ENCODE data around the gene KATNA1.

- TF ChIP-seq CTCF (IDR thresholded peaks at IDR 0.05): no peak
- TF ChIP-seq POLR2A (IDR thresholded peaks at IDR 0.05): no peak
Observed at GRCh38 chr6:149681209-149681608, 32.7 kb upstream of the KATNA1 start.

Data from esophagus squamous epithelium (tissue), 4 donors.